ENCODE results near the gene ILDR1.

The ILDR1 gene

DNA sequence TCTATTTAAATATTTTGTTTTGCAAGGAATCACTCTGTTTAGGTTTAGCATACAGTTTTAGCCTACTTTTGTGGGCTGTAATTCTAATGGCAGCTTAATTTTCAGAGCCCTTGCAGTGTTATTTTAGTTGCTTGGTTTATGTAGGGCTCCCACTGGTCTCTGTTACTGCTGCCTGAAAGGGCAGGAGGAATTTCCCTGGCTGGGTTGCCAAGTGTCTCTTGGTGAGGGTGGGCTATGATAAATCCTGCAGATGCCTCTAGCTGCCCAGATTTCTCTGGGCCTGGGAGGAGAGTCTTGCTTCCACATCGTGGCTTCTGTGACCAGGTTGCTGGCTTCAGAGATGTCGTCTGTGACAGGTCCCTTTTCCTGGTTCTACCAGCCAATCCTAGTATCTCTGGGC is 36.2 kb downstream of the ILDR1 start:
- TF ChIP-seq SIN3A (IDR thresholded peaks at IDR 0.05; ENCODE audit: borderline replicate concordance, insufficient read depth, low read length) (no peak), FOXP2 (optimal IDR thresholded peaks at IDR 0.05; ENCODE audit: borderline replicate concordance, extremely low read depth, extremely low read length, insufficient read depth) (no peak), POLR2AphosphoS5 (IDR thresholded peaks at IDR 0.05; ENCODE audit: low read depth, low read length) (no peak), TAF1 (IDR thresholded peaks at IDR 0.05; ENCODE audit: borderline replicate concordance, insufficient read depth, low read length) (no peak)
- TF ChIP-seq, protein P1, sequence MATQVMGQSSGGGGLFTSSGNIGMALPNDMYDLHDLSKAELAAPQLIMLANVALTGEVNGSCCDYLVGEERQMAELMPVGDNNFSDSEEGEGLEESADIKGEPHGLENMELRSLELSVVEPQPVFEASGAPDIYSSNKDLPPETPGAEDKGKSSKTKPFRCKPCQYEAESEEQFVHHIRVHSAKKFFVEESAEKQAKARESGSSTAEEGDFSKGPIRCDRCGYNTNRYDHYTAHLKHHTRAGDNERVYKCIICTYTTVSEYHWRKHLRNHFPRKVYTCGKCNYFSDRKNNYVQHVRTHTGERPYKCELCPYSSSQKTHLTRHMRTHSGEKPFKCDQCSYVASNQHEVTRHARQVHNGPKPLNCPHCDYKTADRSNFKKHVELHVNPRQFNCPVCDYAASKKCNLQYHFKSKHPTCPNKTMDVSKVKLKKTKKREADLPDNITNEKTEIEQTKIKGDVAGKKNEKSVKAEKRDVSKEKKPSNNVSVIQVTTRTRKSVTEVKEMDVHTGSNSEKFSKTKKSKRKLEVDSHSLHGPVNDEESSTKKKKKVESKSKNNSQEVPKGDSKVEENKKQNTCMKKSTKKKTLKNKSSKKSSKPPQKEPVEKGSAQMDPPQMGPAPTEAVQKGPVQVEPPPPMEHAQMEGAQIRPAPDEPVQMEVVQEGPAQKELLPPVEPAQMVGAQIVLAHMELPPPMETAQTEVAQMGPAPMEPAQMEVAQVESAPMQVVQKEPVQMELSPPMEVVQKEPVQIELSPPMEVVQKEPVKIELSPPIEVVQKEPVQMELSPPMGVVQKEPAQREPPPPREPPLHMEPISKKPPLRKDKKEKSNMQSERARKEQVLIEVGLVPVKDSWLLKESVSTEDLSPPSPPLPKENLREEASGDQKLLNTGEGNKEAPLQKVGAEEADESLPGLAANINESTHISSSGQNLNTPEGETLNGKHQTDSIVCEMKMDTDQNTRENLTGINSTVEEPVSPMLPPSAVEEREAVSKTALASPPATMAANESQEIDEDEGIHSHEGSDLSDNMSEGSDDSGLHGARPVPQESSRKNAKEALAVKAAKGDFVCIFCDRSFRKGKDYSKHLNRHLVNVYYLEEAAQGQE (IDR thresholded peaks at IDR 0.05; ENCODE audit: insufficient read depth in 1 of 2, low read depth in 2 of 2, low read length in 2 of 2): no peak

DNA sequence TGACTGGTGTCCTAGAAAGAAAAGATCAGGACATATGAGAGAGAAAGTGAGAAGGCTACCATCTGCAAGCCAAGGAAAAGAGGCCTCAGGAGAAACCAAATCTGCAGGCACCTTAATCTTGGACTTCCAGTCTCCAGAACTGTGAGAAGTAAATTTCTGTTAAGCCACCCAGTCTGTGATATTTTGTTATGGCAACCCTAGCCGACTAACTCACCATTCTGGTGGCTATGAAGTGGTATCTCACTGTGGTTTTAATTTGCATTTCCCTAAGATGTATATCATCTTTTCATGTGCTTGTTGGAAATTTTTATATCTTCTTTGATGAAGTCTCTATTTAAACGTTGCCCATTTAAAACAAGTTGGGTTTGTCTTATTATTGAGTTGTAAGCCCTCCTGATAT is 40.6 kb downstream of the ILDR1 start:
- TF ChIP-seq TAF1 (IDR thresholded peaks at IDR 0.05; ENCODE audit: borderline replicate concordance, insufficient read depth, low read length) (no peak), FOXP2 (optimal IDR thresholded peaks at IDR 0.05; ENCODE audit: borderline replicate concordance, extremely low read depth, extremely low read length, insufficient read depth) (no peak), POLR2AphosphoS5 (IDR thresholded peaks at IDR 0.05; ENCODE audit: low read depth, low read length) (no peak), SIN3A (IDR thresholded peaks at IDR 0.05; ENCODE audit: borderline replicate concordance, insufficient read depth, low read length) (no peak)
- TF ChIP-seq, protein P1 (IDR thresholded peaks at IDR 0.05; ENCODE audit: insufficient read depth in 1 of 2, low read depth in 2 of 2, low read length in 2 of 2): no peak

DNA sequence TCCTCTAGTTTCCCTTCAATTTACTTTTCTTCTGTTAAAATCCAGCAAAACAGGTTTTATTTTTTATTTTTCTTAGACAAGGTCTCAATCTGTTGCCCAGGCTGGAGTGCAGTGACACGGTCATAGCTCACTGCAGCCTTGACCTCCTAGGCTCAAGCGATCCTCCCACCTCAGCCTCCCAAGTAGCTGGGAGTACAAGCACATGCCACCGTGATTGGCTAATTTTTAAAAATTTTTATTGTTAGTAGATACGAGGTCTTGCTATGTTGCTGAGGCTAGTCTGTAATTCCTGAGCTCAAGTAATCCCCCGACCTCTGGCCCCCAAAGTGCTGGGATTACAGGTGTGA is 41.6 kb downstream of the ILDR1 start:
- TF ChIP-seq POLR2AphosphoS5 (IDR thresholded peaks at IDR 0.05; ENCODE audit: low read depth, low read length) (no peak), TAF1 (IDR thresholded peaks at IDR 0.05; ENCODE audit: borderline replicate concordance, insufficient read depth, low read length) (no peak), FOXP2 (optimal IDR thresholded peaks at IDR 0.05; ENCODE audit: borderline replicate concordance, extremely low read depth, extremely low read length, insufficient read depth) (no peak), SIN3A (IDR thresholded peaks at IDR 0.05; ENCODE audit: borderline replicate concordance, insufficient read depth, low read length) (no peak)
- TF ChIP-seq, protein P1 (IDR thresholded peaks at IDR 0.05; ENCODE audit: insufficient read depth in 1 of 2, low read depth in 2 of 2, low read length in 2 of 2): no peak

DNA sequence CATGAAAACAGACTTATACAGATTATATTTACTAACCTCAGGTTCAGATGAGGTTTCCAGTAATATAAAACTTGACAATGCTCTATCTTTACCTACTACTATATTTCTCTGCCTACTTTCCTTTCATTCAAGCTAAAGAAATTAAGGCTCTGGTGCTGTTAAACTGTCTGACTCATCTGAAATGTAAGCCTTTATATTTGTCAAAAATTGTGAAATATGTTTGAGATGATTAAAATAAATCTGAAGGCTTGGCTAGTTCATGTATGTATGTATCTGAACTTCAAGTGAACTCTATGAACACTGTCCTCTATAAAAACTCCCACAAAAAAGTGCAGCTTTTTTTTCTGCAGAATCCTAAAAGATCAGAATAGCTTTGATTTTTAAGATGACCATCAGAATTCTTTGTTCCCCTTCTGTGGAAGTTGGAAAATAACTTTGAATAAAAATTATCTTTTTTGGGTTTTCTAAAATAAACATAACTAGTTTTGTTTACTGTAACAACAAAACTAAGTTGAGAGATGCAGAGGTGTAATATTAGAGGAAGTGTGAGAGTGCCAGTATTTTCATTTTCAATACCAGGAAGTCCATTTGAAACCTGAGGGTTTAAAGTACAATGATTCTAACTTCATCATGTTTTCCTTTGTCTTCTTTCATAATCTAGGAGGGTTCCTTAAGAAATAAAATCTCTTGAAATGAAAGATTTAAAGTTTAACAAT is 42.2 kb downstream of the ILDR1 start:
- TF ChIP-seq FOXP2 (optimal IDR thresholded peaks at IDR 0.05; ENCODE audit: borderline replicate concordance, extremely low read depth, extremely low read length, insufficient read depth): no peak
- TF ChIP-seq POLR2AphosphoS5 (IDR thresholded peaks at IDR 0.05; ENCODE audit: low read depth, low read length): no peak
- TF ChIP-seq, protein P1 (IDR thresholded peaks at IDR 0.05; ENCODE audit: insufficient read depth in 1 of 2, low read depth in 2 of 2, low read length in 2 of 2): no peak
- no peak for TF ChIP-seq TAF1 (IDR thresholded peaks at IDR 0.05; ENCODE audit: borderline replicate concordance, insufficient read depth, low read length)
- TF ChIP-seq SIN3A (IDR thresholded peaks at IDR 0.05; ENCODE audit: borderline replicate concordance, insufficient read depth, low read length): no peak

All from PFSK-1 (cell line).